GM03348 (cell line): ENCODE measurements around the gene ZFR2.

Source experiments
- DNase-seq: peaks from one replicate; pipeline ENCODE4 v3.0.0; 2012; ENCODE audit warnings: low spot score

Gene ZFR2

DNA sequence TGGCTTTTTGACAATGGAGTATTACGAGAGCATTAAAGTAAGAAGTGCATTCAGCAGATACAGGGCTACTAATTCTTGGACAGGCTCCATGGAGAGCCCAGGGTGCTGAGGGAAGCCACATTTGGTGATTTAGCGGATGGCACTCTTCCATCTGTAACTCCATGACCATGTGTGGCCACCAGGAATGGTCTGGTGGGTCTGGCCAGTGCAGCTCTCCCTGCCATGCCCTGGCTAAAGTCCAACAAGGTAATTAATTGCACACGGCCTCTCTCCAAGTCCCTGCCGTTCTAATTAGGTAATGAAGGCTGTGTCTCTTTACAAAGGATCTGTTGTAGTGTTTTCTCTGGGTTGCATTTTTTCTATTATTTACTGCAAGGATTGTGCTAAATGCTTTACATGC lies 4.3 kb upstream of the ZFR2 start:
- DNase-seq, result no peak

DNA sequence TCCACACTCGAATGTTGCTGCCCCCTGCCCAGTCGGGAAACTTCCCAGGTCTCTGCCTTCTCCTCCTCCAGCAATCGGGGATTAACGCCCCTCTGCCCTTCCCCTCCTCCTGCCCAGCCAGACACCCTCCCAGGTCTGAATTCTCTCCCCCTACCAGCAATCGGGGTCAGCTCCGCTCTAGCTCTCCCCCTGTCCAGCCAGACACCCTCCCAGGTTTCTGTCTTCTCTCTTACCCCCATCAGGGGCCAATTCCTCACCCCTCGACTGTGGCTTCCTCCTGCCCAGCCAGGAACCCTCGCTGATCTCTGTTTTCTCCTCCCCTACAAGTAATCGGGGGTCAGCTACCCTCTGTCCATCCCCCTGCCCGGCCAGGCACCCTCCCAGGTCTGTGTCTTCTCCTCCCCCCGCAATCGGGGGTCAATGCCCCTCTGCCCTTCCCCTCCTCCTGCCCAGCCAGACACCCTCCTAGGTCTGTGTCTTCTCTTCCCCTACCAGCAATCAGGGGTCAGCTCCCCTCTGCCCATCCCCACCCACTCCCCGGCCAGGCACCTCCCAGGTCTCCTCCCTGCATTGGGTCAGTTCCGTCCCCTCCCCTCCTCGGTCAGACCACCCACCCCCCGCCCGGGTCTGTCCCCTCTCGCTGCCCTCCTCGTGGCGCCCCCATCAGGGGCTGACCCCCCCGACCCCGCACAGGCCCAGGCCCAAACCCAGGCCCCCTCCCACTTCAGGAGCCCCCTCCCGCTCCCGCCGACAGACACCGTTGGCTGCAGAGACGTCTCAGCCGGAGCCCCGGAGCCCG lies 668 bp downstream of the ZFR2 start:
- DNase-seq, result no peak

DNA sequence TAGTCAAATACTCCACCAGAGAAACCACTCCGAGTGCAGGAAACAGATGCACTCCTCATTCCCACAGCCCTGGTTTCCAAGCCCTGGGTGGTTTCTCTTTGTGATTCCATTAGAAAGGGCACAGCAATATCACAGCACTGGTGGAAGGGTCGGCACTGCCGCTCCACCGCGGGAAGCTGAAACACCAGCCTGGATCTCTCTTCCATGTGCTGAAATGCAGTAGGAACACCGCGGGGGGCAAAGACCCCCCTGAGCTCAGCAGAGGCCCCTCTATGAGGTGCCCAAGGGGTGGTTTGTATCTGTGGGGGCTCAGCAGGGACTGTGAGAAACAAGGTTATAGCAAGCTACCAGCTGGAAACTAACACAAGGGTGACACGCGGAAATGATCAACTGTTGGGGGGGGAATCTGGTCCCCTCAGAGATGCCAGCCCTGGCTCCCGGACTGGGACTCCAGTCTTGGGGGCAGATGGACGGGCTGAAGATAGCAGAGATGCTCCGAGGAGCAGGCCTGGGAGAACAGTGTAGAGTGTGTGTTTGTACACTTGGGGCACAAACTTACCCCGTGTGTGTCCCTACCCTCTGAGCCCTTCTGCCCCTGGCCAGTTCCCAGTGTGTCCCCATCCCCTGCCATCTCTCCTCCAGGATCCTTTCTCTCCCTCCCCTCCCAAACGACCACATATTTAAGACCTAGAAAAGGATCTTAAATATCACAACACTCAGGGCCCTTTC lies 1.8 kb downstream of the ZFR2 start:
- no peak for DNase-seq

DNA sequence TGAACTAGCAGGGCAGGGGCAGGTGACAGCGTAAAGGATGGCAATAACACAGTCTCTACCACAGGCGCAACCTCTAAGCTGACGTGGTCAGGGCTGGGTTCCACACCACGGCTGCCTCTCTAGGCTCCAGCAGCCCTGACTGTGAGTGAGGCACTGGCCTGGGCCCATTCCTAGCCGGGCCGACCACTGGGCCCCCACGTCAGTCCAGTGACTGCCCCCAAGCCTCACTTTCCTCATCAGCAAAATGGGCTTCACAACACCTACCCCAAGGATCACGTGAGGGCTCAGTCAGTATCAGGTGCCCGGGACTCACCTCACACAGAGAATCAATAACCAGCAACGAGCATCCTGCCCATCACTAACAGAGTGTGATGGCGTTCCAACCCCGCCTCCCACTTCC lies 5.2 kb downstream of the ZFR2 start:
- DNase-seq, result no peak

DNA sequence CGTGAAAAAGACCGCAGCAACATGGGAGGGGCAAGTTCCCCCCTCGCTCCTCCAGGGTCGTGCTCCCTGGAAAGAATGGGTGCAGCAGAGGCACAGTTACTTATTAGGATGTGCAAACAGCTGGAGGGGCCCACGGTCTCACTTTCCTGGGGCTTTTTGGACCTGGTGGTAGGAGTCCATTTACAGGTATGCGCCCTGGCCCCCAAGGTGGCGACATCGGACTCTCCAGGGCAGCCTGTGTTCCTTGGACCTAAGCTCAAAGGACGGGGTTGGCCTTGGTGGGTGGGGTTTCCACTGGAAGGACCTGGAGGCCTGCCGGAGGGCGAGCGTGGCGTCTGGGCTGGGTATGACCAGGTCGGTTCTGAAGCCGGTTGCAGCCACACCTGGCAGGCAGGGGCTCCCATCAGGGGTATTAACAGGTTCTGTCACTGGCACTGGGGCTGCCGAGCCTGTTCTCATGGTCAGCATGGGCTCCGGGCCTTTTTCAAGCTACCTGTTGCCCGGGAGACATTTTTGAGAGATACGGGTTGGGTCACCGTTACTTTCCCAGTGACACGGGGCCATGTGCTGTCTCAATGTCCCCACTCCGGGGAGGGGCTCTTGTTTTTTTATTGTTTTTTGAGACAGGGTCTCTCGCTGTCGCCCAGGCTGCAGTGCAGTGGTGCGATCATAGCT lies 5.9 kb downstream of the ZFR2 start:
- no peak for DNase-seq

DNA sequence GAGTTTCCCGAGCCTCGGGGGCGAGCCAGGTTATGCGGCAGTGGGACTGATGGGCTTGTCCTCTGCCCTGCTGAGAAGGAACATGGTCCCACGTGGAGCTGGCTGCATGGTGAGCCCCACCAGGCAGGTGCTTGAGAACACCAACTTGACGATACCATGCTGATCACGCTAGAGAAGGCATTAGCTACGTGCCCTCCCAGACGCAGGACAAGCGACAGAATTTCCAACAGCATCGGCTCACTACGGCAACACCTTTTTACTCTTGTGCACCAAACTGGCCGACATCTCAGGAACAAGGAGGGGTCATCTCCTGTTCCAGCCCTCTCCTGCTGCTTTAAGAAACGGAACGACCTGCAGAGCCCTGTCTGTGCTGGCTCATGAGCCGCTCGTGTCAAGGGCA lies 8.3 kb downstream of the ZFR2 start:
- DNase-seq, result no peak

DNA sequence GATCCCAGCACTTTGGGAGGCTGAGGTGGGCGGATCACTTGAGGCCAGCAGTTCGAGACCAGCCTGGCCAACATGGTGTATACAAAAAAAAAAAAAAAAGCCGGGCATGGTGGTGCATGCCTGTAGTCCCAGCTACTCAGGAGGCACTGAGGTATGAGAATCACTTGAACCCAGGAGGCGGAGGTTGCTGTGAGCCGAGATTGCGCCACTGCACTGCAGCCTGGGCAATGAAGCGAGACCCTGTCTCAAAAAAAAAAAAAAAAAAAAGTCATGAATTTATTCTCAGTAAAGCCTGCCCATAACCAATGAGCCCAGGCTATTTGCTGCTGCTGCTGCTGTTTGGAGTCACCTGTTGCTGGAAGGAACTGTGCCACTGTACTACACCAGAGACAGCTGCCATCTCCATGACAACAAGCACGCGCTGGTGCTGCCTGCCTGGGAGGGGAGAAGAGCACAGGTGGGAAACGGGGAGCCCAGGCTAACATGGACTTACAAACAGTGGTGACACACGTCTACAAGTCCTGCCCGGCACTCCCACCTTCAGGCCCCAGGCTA lies 11.3 kb downstream of the ZFR2 start:
- no peak for DNase-seq

DNA sequence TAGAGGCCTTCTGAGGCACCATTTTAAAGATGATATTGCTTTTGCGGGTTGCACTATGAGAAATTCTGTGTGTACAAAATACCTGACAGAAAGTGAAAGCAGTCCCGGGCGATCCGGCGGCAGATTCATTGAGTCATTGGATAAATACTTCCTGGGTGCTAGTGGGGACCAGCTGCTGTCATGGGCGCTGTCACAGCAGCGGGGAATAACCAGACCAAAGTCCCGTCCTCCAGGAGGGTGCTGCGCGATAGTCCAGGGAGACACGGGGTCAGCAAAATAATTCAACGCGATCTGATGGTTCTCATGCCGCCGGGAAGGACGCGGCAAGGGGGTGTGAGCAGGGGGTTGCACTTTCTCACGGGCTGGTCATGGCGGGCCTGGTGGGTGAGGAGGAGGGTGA lies 13.5 kb downstream of the ZFR2 start:
- no peak for DNase-seq

DNA sequence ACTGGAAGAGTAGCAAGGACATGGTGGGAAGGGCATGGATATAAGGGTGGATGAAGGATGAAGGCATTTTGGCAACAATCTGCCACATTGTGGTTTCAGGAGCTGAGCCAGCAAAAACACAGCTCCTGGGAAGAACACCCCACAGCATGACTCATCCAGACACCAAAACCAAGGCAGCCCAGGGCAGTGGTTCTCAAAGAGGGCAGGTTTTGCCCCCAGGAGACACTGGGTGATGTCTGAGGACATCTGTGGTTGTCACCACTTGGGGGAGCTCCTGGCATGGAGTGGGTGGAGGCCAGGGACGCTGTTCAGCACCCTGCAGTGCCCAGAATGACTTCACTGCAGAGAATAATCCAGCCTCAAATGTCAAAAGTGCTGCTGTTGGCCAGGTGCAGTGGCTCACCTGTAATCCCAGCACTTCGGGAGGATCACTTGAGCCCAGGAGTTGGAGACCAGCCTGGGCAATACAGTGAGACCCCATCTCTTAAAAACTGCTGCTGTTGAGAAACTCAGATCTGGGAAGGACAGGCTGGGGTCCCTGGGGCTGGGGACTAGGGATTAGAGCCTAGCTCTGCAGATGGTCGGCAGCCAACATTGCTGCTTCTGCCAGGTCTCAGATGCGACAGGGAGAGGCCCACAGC lies 16.1 kb downstream of the ZFR2 start:
- peak; percentile 60 for DNase-seq

DNA sequence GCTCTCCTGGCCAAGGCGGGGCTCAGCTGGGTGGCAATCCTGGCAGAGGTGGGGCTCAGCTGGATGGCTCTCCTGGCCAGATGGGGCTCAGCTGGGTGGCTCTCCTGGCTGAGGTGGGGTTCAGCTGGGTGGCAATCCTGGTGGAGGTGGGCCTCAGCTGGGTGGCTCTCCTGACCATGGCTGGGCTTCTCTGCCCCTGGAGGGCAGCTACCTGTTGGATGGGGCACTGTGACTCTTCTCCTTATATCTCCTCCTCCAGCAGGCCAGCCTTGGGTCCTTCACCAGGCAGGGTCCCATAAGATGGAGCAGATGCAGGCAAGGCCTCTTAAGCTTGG lies 16.7 kb downstream of the ZFR2 start:
- DNase-seq, result no peak

DNA sequence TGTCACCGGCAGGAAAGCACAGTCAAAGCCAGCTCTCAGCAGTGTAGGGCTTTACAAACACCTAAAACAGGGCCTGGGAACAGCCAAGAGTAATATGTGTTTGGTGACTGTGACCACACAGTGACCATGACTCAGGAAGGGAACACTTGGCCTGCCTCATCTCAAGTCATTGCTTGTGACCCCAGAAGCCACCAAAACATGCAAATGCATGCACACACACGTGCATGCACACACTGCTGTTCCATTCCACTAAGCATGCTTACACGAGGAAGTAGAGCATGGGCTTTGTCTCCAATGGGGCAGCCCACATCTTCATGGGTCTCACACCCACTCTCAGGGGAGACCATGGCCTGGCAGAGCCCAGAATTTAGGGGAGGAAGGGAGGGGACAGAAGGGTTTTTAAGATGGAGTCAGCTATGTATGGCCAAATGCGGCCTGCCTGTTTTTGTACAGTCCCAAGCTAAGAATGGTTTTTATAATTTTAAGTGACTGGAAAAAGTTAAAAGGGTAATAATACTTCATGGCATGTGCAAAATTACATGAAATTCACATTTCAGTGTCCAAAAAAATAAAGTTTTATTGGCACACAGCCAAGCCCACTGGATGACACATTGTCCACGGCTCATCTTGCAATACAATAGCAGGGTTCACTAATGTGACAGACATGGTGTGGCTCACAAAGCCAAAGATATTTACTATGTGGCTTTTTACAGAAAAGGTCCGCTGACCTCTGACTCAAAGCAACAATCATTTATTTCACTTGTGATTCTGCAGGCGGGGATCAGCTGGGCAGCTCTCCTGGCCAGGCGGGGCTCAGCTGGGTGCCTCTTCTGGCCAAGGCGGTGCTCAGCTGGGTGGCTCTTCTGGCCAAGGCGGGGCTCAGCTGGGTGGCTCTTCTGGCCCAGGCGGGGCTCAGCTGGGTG lies 17.3 kb downstream of the ZFR2 start:
- DNase-seq, result no peak

DNA sequence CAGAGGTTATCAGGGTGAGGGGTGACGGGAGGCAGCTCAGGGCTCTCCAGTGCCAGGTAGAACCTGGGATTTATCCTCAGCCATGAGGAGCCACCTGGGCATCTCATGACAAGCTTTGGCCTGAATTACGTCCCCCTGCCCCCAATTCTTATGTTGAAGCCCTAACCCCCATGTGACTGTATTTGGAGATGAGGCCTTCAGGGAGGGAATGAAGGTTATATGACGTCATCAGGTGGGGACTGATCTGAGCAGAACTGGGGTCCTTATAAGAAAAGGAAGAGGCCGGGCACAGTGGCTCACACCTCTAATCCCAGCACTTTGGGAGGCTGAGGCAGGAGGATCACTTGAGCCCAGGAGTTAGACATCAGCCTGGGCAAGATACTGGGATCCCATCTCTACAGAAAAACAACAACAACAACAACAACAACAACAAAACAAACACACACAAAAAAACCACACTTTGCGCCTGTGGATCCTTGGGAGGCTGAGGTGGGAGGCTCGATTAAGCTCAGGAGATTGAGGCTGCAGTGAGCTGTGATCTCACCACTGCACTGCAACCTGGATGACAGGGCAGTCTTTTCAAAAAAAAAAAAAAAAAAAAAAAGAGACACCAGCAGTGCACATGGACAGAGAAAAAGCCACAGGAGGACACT lies 18.4 kb downstream of the ZFR2 start:
- DNase-seq, result no peak

DNA sequence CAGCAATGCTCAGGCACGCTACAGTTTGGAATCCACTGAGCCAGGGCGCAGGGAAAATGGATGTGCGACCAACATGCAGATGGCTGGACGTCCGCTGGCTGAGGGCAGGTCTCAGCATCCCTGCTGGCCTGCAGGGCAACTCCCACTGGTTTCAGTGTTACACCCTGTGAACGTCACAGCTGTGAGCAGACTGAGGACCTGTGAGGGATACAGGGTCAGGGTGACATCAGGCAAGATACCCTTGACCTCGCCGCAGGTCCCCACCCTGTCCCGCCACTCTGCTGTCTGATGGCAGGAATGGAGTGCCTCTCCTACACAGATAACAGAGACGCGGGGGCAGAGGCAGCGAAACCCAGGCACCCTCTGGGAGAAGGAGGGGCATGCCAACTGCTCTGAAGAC lies 19.1 kb downstream of the ZFR2 start:
- no peak for DNase-seq

DNA sequence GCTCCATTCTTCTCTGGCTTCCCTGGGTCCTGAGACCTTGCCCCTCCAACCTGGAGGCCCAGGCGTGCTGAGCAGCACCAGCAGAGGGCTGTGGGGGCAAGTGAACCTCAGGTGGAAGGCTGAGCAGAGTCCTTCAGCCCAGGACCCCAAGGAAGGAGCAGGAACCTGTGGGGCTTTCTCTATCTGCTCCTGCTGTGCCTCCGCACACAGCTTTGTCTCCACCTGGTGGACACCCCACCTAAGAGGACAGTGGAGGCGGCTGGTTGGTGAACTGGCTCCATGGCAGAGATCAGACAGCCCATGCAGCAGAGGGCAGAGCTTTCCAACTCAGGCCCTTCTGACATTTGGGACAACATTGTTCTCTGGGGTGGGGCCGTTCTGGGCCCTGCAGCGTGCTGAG lies 19.7 kb downstream of the ZFR2 start:
- DNase-seq, result no peak

DNA sequence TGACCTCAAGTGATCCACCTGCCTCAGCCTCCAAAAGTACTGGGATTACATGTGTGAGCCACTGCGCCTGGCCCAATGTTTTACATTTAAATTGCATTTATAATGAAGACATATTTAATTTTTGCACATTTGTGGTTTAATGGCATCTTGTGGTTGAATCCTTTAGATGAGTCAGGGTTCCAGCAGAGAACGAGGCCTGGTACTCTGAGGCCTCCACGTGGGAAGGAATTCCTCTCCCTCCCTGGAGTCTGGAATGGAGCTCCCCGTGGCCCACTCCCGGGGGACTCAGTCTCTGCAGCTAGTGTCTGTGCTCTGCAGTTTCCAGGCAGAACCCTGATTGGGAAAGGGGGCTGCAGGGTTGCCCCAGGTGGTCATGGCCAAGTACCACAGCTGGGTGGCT lies 24.2 kb downstream of the ZFR2 start:
- no peak for DNase-seq

DNA sequence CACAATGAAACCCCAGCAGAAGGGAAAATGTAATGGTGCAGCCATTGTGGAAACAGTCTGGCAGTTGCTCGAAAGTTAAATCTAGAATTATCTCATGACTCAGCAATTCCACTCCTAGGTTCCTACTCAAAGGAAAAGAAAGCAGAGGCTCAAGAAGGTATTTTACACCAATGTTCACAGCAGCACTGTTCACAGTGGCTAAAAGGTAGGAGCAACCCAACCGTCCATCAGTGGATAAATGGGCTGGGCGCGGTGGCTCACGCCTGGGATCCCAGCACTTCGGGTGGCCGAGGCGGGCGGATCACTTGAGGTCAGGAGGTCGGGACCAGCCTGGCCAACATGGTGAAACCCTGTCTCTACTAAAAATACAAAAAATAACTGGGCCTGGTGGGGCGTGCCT lies 25.9 kb downstream of the ZFR2 start:
- no peak for DNase-seq

DNA sequence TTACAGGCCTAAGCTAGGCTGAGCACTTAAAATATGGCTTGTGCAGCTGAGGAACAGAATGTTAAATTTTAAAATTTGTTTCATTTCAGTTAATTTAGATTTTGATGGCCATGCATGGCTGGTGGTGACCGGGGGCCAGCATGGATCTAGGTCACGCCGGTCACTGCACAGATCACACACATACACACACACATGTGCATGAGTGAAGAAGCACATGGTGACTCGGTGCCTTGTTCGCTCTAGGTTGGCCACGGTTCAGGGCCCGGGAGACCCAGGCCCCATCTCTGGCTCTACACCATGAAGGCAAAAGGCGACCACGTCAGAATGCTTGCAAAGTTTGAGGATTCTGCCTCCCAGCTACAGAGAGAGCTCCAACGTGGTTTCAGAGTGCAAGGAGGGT lies 28.0 kb downstream of the ZFR2 start:
- no peak for DNase-seq

DNA sequence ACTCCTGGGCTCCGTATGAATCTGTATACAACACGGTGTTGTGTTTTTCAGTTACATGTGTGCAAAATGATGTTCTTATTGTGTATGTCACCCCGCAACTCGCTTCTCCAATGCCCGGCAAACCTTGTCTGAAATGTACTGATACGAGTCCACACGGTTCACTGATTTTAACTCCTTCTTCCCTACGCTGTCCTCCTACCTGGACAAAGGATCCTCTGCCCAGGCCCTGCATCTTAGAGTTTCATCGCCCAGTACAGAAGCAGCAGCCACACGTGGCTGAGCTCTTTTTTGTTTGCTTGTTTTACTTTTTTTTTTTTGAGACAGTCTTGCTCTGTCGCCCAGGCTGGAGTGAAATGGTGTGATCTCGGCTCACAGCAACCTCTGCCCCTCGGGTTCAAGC lies 28.9 kb downstream of the ZFR2 start:
- no peak for DNase-seq

DNA sequence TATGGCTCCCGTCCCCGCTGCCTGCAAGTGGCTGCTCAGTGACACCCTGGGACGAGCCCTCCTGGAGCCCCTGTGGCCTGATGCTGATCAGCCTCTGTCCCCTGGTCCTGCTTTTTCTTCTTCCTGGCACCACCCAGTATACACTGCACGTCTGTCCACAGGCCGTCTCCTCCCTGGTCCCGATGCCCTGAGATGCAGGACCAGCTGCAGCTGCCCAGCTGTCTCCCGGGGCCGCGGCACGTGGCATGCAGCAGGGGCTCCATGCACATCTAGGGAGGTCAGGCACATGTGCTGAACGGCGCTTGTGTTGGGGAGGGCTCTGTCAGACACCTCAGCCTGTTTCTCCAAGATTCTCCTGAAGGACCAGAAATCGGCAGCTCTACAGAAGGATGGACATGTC lies 30.2 kb downstream of the ZFR2 start:
- DNase-seq, result no peak

DNA sequence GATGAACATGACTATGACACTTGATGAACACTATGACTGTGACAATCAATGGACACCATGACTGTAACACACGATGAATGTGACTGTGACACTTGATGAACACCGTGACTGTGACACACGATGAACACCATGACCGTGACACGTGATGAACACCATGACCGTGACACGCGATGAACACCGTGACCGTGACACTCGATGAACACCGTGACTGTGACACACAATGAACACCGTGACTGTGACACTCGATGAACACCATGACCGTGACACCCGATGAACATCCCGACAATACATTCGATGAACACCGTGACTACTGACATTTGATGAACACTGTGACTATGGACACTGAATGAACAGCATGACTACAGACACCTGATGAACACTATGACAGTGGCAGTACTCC lies 30.9 kb downstream of the ZFR2 start:
- no peak for DNase-seq

DNA sequence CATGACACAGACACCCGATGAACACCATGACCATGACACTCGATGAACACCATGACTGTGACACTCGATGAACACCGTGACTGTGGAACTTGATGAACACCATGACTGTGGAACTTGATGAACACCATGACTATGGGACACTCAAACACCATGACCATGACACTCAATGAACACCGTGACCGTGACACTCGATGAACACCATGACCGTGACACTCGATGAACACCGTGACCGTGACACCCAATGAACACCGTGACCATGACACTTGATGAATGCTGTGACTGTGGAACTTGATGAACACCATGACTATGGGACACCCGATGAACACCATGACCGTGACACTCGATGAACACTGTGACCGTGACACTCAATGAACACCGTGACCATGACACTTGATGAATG lies 31.5 kb downstream of the ZFR2 start:
- no peak for DNase-seq
